ENCODE data around the gene TAF1C.

Gene TAF1C

GRCh38 chr16:84183911-84184591 lies 2.8 kb downstream of the TAF1C start:
- DNase-seq (ENCODE audit: low read depth): no peak

GRCh38 chr16:84183572-84183875 lies 3.3 kb downstream of the TAF1C start:
- DNase-seq (ENCODE audit: low read depth): no peak

GRCh38 chr16:84182680-84183571 lies 3.9 kb downstream of the TAF1C start:
- DNase-seq (ENCODE audit: low read depth): no peak

- DNase-seq (ENCODE audit: low read depth): no peak
These were observed 4.8 kb downstream of the TAF1C start for GRCh38 chr16:84182104-84182503.

- no peak for DNase-seq (ENCODE audit: low read depth)
These were observed 5.5 kb downstream of the TAF1C start for GRCh38 chr16:84181144-84181915.

GRCh38 chr16:84180519-84181140 lies 6.2 kb downstream of the TAF1C start:
- no peak for DNase-seq (ENCODE audit: low read depth)

- no peak for DNase-seq (ENCODE audit: low read depth)
These were observed 7.1 kb downstream of the TAF1C start for GRCh38 chr16:84179612-84180320.

GRCh38 chr16:84178892-84179611 lies 7.8 kb downstream of the TAF1C start:
- DNase-seq (ENCODE audit: low read depth): no peak

- no peak for DNase-seq (ENCODE audit: low read depth)
These were observed 8.6 kb downstream of the TAF1C start for GRCh38 chr16:84178146-84178765.

GRCh38 chr16:84177741-84178073 lies 9.2 kb downstream of the TAF1C start:
- DNase-seq (ENCODE audit: low read depth): no peak

GRCh38 chr16:84176192-84177053 lies 10.4 kb downstream of the TAF1C start:
- DNase-seq (ENCODE audit: low read depth): no peak

GRCh38 chr16:84175350-84176081 lies 11.3 kb downstream of the TAF1C start:
- DNase-seq (ENCODE audit: low read depth): peak; percentile 26

GRCh38 chr16:84174396-84174795 lies 12.5 kb downstream of the TAF1C start:
- no peak for DNase-seq (ENCODE audit: low read depth)

- no peak for DNase-seq (ENCODE audit: low read depth)
These were observed 17.0 kb downstream of the TAF1C start for GRCh38 chr16:84169765-84170310.

- no peak for DNase-seq (ENCODE audit: low read depth)
These were observed 19.8 kb downstream of the TAF1C start for GRCh38 chr16:84166796-84167695.

GRCh38 chr16:84165746-84166145 lies 21.1 kb downstream of the TAF1C start:
- DNase-seq (ENCODE audit: low read depth): no peak

- DNase-seq (ENCODE audit: low read depth): no peak
These were observed 25.1 kb downstream of the TAF1C start for GRCh38 chr16:84161801-84162200.

- no peak for DNase-seq (ENCODE audit: low read depth)
These were observed 25.8 kb downstream of the TAF1C start for GRCh38 chr16:84161037-84161436.
